K562 (cell line): Measurements from ENCODE around the gene ATXN7L1. TPM values are rescaled to one million over a fixed set of nuclear protein-coding genes. Genes with fewer than 3 reads are reported as not detected.

Source experiments
- ATAC-seq: fragments of 200-7000 bp; cut with Tn5 transposase; 3 replicates; pipeline ENCODE4 v1.9.1; 2020; ENCODE audit warnings: moderate library complexity
- BruUV-seq: library from RNA; stranded (reverse); fragments of 400-500 nt; replicated peaks from 2 replicates; lab custom pipeline; 2021; lab: Mats Ljungman, UMichigan
- CTCF ChIA-PET: fragments of 300-600 bp; formaldehyde crosslinking; extraction: SDS; loops from one replicate; lab custom pipeline; 2021; ENCODE audit warnings: low intra/inter-chr PET ratio; lab: Yijun Ruan, JAX
- POLR2A ChIA-PET: fragments of 300-600, 350-650 bp; sonication (Branson Sonifier 250); formaldehyde crosslinking; extraction: SDS; loops from one replicate; lab custom pipeline; 2021; ENCODE audit warnings: antibody characterized with exemption, inconsistent platforms; lab: Yijun Ruan, JAX
- DNase-seq, 4 experiments: peaks; one replicate each; pipeline versions ENCODE4 v3.0.0 to v3.0.0-alpha.2; 2011 to 2018; ENCODE audit warnings: low spot score in 3 of 4, mixed read lengths in 3 of 4; ENCODE audit errors: extremely low read depth in 1 of 4
- FAIRE-seq: peaks from 2 replicates; lab custom pipeline; 2011; peaks lifted over from hg19 to GRCh38; lab: Jason Lieb, UNC
- H2AFZ ChIP-seq: 2 replicates; pipeline ENCODE4 v1.6.0; 2011; ENCODE audit warnings: low read depth, low read length, control low read depth, inconsistent platforms
- H3K27ac ChIP-seq: fragments of 200-600 bp; 3 replicates; pipeline ENCODE4 v1.8.0; 2011; ENCODE audit warnings: low read depth, mild to moderate bottlenecking, control low read depth, inconsistent platforms, low read length, moderate library complexity, mixed read lengths; ENCODE audit errors: extremely low read depth
- H3K27me3 ChIP-seq, 2 experiments: fragments of 300-600 bp in 1 of 2; 2 replicates in 1 of 2; 3 replicates in 1 of 2; pipeline versions ENCODE4 v1.6.0 to v1.8.0; 2011; ENCODE audit warnings: inconsistent platforms in 2 of 2, low read length in 2 of 2, mild to moderate bottlenecking in 1 of 2, mixed read lengths in 1 of 2, moderate library complexity in 1 of 2; ENCODE audit not compliant: control insufficient read depth in 2 of 2, insufficient read depth in 2 of 2
- H3K36me3 ChIP-seq: fragments of 300-600 bp; 3 replicates; pipeline ENCODE4 v1.8.0; 2011; ENCODE audit warnings: mild to moderate bottlenecking, low read length, inconsistent platforms; ENCODE audit not compliant: control insufficient read depth, insufficient read depth
- H3K4me1 ChIP-seq, 2 experiments: fragments of 200-600 bp in 1 of 2; replicated peaks in 1 of 2; 2 replicates in 1 of 2; 3 replicates in 1 of 2; pipeline versions ENCODE4 v1.5.1 to v1.8.0; 2011; ENCODE audit warnings: inconsistent platforms in 2 of 2, low read length in 2 of 2, mild to moderate bottlenecking in 1 of 2, mixed read lengths in 1 of 2, moderate library complexity in 1 of 2; ENCODE audit not compliant: control insufficient read depth in 2 of 2, insufficient read depth in 2 of 2
- H3K4me2 ChIP-seq: 2 replicates; pipeline ENCODE4 v1.6.1; 2011; ENCODE audit warnings: low read length, control low read depth, inconsistent platforms, mixed read lengths; ENCODE audit not compliant: insufficient read depth
- H3K4me3 ChIP-seq: fragments of 200-600 bp; sonication (generic), shearing (Covaris generic); 2 replicates; pipeline ENCODE4 v1.5.1; 2016; ENCODE audit warnings: control low read depth, inconsistent platforms
- H3K79me2 ChIP-seq: fragments of 200-600 bp; 3 replicates; pipeline ENCODE4 v1.8.0; 2011; ENCODE audit warnings: low read length, inconsistent platforms; ENCODE audit not compliant: control insufficient read depth, insufficient read depth
- H3K9ac ChIP-seq, 2 experiments: 2 replicates each; pipeline versions ENCODE4 v1.6.0 to v1.6.1; 2011; ENCODE audit warnings: low read depth in 2 of 2, low read length in 2 of 2, control low read depth in 1 of 2, inconsistent platforms in 1 of 2, mild to moderate bottlenecking in 1 of 2, mixed read lengths in 1 of 2; ENCODE audit not compliant: insufficient read depth in 1 of 2
- H3K9me1 ChIP-seq: one replicate; pipeline ENCODE4 v1.6.0; 2011; ENCODE audit warnings: inconsistent platforms, mild to moderate bottlenecking, low read length, moderate library complexity; ENCODE audit not compliant: control insufficient read depth, insufficient read depth
- H3K9me3 ChIP-seq: replicated peaks from 2 replicates; pipeline ENCODE4 v1.5.1; 2011; ENCODE audit warnings: low read depth, low read length, inconsistent platforms; ENCODE audit not compliant: control insufficient read depth, insufficient read depth
- H4K20me1 ChIP-seq: replicated peaks from 2 replicates; pipeline ENCODE4 v1.6.1; 2011; ENCODE audit warnings: low read length, inconsistent platforms, mixed read lengths; ENCODE audit not compliant: control insufficient read depth, insufficient read depth
- KLF13 ChIP-seq: fragments of 450-650 bp; IDR thresholded peaks from 2 replicates; pipeline ENCODE4 v1.6.1; 2016; ENCODE audit warnings: missing genetic modification characterization, low read depth, mild to moderate bottlenecking, missing compliant biosample characterization, moderate library complexity, borderline replicate concordance
- POLR2A ChIP-seq: fragments of 450-650 bp; conservative IDR thresholded peaks from 2 replicates; pipeline ENCODE4 v1.6.1; 2016
- RCOR1 ChIP-seq, 2 experiments: IDR thresholded peaks; 2 replicates each; pipeline ENCODE4 v1.6.1; 2012; ENCODE audit warnings: low read depth in 2 of 2, low read length in 2 of 2, borderline replicate concordance in 1 of 2, improper control_type of control experiment in 1 of 2
- ZNF174 ChIP-seq: fragments of 250-450 bp; sonication (Bioruptor Pico); IDR thresholded peaks from 2 replicates; pipeline ENCODE4 v1.4.0; 2020; ENCODE audit warnings: mild to moderate bottlenecking
- ZNF239 ChIP-seq: fragments of 250-450 bp; sonication (Bioruptor Pico); IDR thresholded peaks from 2 replicates; pipeline ENCODE4 v1.4.0; 2020; ENCODE audit warnings: mild to moderate bottlenecking
- ZNF586 ChIP-seq: fragments of 450-650 bp; formaldehyde crosslinking; conservative IDR thresholded peaks from 2 replicates; pipeline ENCODE4 v1.4.0; 2020; ENCODE audit warnings: mild to moderate bottlenecking, moderate library complexity
- WGBS: fragments of 100-300 bp; shearing (Covaris generic); methylation state at CpG from one replicate; pipeline ENCODE4 v1.1.6; 2016; ENCODE audit warnings: low coverage, mixed read lengths; ENCODE audit not compliant: insufficient coverage; ENCODE audit errors: missing lambda C conversion rate; 5-methylcytosine and 5-hydroxymethylcytosine counted together
- in situ Hi-C: fragments of 300-500 bp; cut with MboI; formaldehyde crosslinking; loops from 4 replicates; pipeline ENCODE4 v1.15.0; 2018; ENCODE audit warnings: inconsistent platforms, mixed read lengths
- intact Hi-C: fragments of 100-400 bp; cut with micrococcal nuclease; formaldehyde crosslinking; loops from 2 replicates; pipeline ENCODE4 v1.14.2; 2022
- polyA plus RNA-seq, 8 experiments: library from polyadenylated mRNA; depleted of rRNA in 4 of 8; stranded (reverse) in 5 of 8; unstranded in 3 of 8; fragments of >200 nt; fragmentation: Nextera tagmentation in 2 of 8; fragmentation: Illumina TruSeq in 1 of 8; extraction: Ambion mirVana in 2 of 8; extraction: Trizol in 1 of 8; gene quantifications; 2 replicates each; pipeline versions ENCODE4 v1.2.1 to v1.2.3, GENCODE V29; 2011 to 2014; ENCODE audit warnings: inconsistent platforms in 1 of 8, missing spikeins in 1 of 8
- total RNA-seq, 7 experiments: library from RNA; depleted of rRNA in 6 of 7; stranded (reverse); fragments of >200 nt in 6 of 7; fragmentation: Illumina TruSeq in 2 of 7; extraction: Trizol in 2 of 7; gene quantifications; 2 replicates each; pipeline versions ENCODE4 v1.2.1 to v1.2.3, GENCODE V29; 2011 to 2021; ENCODE audit warnings: low replicate concordance in 1 of 7
- TF ChIP-seq, protein P1 (sequence below): fragments of 250-450 bp; sonication (Bioruptor Pico); IDR thresholded peaks from 2 replicates; pipeline ENCODE4 v1.5.1; 2021; ENCODE audit warnings: mild to moderate bottlenecking

ATXN7L1 gene
- total and polyA plus RNA-seq, 9 of the 15 experiments (the other 6 are each of a cell fraction or from before 2014, with no cell fraction given): 6.6 to 13.7 (median 10.7) TPM

DNA sequence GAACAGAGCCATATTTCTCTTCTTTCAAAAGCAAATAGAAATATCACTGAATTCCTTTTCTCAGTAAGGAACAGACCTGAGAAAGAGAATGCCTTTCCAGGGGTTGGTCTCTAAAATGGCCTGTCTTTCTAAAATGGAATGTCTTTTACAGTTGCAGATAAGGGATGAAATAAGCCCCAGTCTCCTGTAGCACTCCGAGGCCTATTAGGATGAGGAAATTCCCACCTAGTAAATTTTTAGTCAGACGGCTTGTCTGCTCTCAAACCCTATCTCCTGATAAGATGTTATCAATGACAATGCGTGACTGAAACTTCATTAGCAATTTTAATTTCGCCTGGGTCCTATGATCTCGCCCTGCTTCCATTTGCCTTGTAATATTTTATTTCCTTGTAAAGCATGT is 292.2 kb downstream of the ATXN7L1 start (continued):
- TF ChIP-seq, protein P1, sequence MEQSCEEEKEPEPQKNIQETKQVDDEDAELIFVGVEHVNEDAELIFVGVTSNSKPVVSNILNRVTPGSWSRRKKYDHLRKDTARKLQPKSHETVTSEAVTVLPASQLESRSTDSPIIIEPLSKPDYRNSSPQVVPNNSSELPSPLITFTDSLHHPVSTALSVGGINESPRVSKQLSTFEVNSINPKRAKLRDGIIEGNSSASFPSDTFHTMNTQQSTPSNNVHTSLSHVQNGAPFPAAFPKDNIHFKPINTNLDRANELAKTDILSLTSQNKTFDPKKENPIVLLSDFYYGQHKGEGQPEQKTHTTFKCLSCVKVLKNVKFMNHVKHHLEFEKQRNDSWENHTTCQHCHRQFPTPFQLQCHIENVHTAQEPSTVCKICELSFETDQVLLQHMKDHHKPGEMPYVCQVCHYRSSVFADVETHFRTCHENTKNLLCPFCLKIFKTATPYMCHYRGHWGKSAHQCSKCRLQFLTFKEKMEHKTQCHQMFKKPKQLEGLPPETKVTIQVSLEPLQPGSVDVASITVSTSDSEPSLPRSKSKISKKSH (CRISPR knock-in tag): peak; percentile 69; the same call in 1 of the 2 replicates

DNA sequence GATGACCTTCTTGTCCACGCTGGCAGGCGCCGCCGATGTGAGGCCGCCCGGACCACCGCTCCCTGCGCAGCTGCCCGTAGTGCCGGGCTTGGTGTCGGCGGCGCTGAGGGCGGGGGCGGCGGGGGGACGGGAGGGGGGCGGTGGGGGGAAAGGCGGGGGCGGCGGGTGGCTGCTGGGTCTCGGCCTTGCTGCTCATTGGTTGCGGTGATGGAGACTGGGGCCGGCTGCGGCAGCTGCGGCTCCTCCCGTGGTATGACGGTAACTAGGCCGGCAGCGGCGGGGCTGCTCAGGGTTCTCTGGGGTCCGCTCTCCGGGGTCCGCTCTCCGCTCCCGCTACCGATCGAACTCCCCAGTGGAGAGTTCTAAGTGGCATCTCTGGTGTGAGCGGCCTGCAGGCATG is 293.3 kb downstream of the ATXN7L1 start:
- Histone ChIP-seq H3K4me2 (no peak overlapping the region), H3K9me1 (no peaks in the 10 kb centered on the region), H4K20me1 (no peaks in the 10 kb centered on the region), H3K9ac (no peak overlapping the region), H3K4me1 (peaks cover 3 to 13% of the 10 kb centered on the region in 2 experiments; a peak in 4 of 5 replicates), H3K27me3 (no peaks in the 10 kb centered on the region), H3K36me3 (no peaks in the 10 kb centered on the region; the same call in 2 of the 3 replicates), H3K79me2 (no peaks in the 10 kb centered on the region), H3K4me3 (no peak overlapping the region), H3K9me3 (peaks cover 13% of the 10 kb centered on the region; the same call in 1 of the 2 replicates), H2AFZ (no peak overlapping the region), H3K27ac (no peak overlapping the region)
- 94% methylated on average over 18 of the region's 39 CpGs for WGBS
- ChIA-PET CTCF (no interaction called here), POLR2A (no interaction called here)
- DNase-seq (no peak), FAIRE-seq (no peak), ATAC-seq (no peak)
- in situ Hi-C loops (no loop called here), intact Hi-C loops (no loop called here)
- BruUV-seq: no TSS peak
- TF ChIP-seq KLF13 (tag) (no peak), ZNF174 (CRISPR knock-in tag) (no peak), RCOR1 (IDR thresholded peaks at IDR 0.05; ENCODE audit: borderline replicate concordance in 1 of 2, low read depth in 2 of 2, low read length in 2 of 2) (no peak), ZNF239 (CRISPR knock-in tag) (no peak), POLR2A (no peak), ZNF586 (CRISPR knock-in tag) (no peak)
